HCT116 (cell line): ENCODE results near the gene CCDC14. TPM values are rescaled to one million over a fixed set of nuclear protein-coding genes. Genes with fewer than 3 reads are reported as not detected.

ENCODE experiments used
- ATAC-seq: fragments of 200-7000 bp; cut with Tn5 transposase; 2 replicates; pipeline ENCODE4 v1.9.1; 2020; ENCODE audit warnings: mild to moderate bottlenecking, moderate library complexity
- BruUV-seq: library from RNA; stranded (reverse); fragments of 400-500 nt; replicated peaks from 2 replicates; lab custom pipeline; 2021; lab: Mats Ljungman, UMichigan
- CTCF ChIA-PET: fragments of 300-600 bp; sonication (Branson Sonifier 250); formaldehyde crosslinking; loops from one replicate; lab custom pipeline; 2021; ENCODE audit warnings: antibody characterized with exemption; lab: Charles Lee
- POLR2A ChIA-PET: fragments of 300-600, 350-600 bp; sonication (Branson Sonifier 250); formaldehyde crosslinking; loops from one replicate; lab custom pipeline; 2021; ENCODE audit warnings: antibody characterized with exemption; lab: Charles Lee
- RAD21 ChIA-PET, 2 experiments: fragments of 300-600 bp; sonication (Branson Sonifier 250); formaldehyde crosslinking; loops; one replicate each; lab custom pipeline; 2023; ENCODE audit warnings: low total read pairs in 2 of 2; ENCODE audit not compliant: uncharacterized antibody in 2 of 2, unreplicated experiment in 2 of 2, low non-redundant PET in 1 of 2; lab: Charles Lee
- DNase-seq: peaks from one replicate; pipeline ENCODE4 v3.0.0-alpha.2; 2010; ENCODE audit warnings: low read depth, low spot score
- H2AFZ ChIP-seq: fragments of 200-600 bp; shearing (Covaris generic), sonication (generic); 2 replicates; pipeline ENCODE4 v1.6.1; 2017; ENCODE audit warnings: low read depth, mixed run types, mixed read lengths, antibody characterized with exemption, low read length; ENCODE audit not compliant: poor library complexity, severe bottlenecking
- H3K27ac ChIP-seq: 2 replicates; pipeline ENCODE4 v1.5.1; 2012; ENCODE audit warnings: low read depth, low read length
- H3K27me3 ChIP-seq: fragments of 200-600 bp; sonication (generic); 2 replicates; pipeline ENCODE4 v1.6.1; 2016; ENCODE audit warnings: mixed run types, low read length, mixed read lengths; ENCODE audit not compliant: insufficient read depth
- H3K36me3 ChIP-seq, 2 experiments: fragments of 200-500 bp in 1 of 2; fragments of 200-600 bp in 1 of 2; sonication (Bioruptor generic) in 1 of 2; sonication (generic) in 1 of 2; 2 replicates each; pipeline versions ENCODE4 v1.5.1 to v1.6.1; 2014 to 2016; ENCODE audit warnings: low read length in 2 of 2, inconsistent platforms in 1 of 2, mixed read lengths in 1 of 2, mixed run types in 1 of 2; ENCODE audit not compliant: insufficient read depth in 2 of 2, control insufficient read depth in 1 of 2
- H3K4me1 ChIP-seq, 2 experiments: fragments of 200-600 bp in 1 of 2; sonication (generic) in 1 of 2; 2 replicates each; pipeline versions ENCODE4 v1.5.1 to v1.6.1; 2012 to 2017; ENCODE audit warnings: low read length in 2 of 2, inconsistent platforms in 1 of 2, mild to moderate bottlenecking in 1 of 2, mixed read lengths in 1 of 2, mixed run types in 1 of 2, moderate library complexity in 1 of 2; ENCODE audit not compliant: insufficient read depth in 2 of 2, control insufficient read depth in 1 of 2
- H3K4me2 ChIP-seq: fragments of 200-600 bp; sonication (generic); 2 replicates; pipeline ENCODE4 v1.6.1; 2017; ENCODE audit warnings: mixed run types, low read length, mixed read lengths
- H3K4me3 ChIP-seq, 2 experiments: fragments of 200-600 bp in 1 of 2; sonication (generic) in 1 of 2; replicated peaks in 1 of 2; 2 replicates each; pipeline ENCODE4 v1.5.1; 2011 to 2016; ENCODE audit warnings: low read length in 2 of 2, control low read depth in 1 of 2, low read depth in 1 of 2, mild to moderate bottlenecking in 1 of 2, mixed read lengths in 1 of 2, mixed run types in 1 of 2
- H3K79me2 ChIP-seq: fragments of 200-600 bp; sonication (generic); 2 replicates; pipeline ENCODE4 v1.6.1; 2017; ENCODE audit warnings: mild to moderate bottlenecking, mixed run types, low read length, moderate library complexity, mixed read lengths; ENCODE audit not compliant: insufficient read depth
- H3K9ac ChIP-seq: fragments of 200-600 bp; sonication (generic); 2 replicates; pipeline ENCODE4 v1.6.1; 2016; ENCODE audit warnings: low read length, mixed read lengths
- H3K9me2 ChIP-seq: fragments of 200-600 bp; sonication (generic), shearing (Covaris generic); 2 replicates; pipeline ENCODE4 v1.6.1; 2017; ENCODE audit warnings: mixed run types, mild to moderate bottlenecking, moderate library complexity; ENCODE audit not compliant: insufficient read depth
- H3K9me3 ChIP-seq, 2 experiments: fragments of 200-500 bp in 1 of 2; fragments of 200-600 bp in 1 of 2; sonication (Bioruptor generic) in 1 of 2; sonication (generic) in 1 of 2; 2 replicates each; pipeline ENCODE4 v1.6.1; 2014 to 2017; ENCODE audit warnings: low read length in 2 of 2, mixed read lengths in 2 of 2, inconsistent platforms in 1 of 2, low read depth in 1 of 2, mild to moderate bottlenecking in 1 of 2, mixed run types in 1 of 2, moderate library complexity in 1 of 2; ENCODE audit not compliant: control insufficient read depth in 1 of 2, insufficient read depth in 1 of 2
- H4K20me1 ChIP-seq: fragments of 200-600 bp; sonication (generic), shearing (Covaris generic); 2 replicates; pipeline ENCODE4 v1.6.1; 2017; ENCODE audit warnings: mixed run types, mild to moderate bottlenecking, moderate library complexity; ENCODE audit not compliant: insufficient read depth
- CBX3 ChIP-seq: IDR thresholded peaks from 2 replicates; pipeline ENCODE4 v1.6.1; 2012; ENCODE audit warnings: low read depth
- CTCF ChIP-seq, 3 experiments: fragments of 200-600 bp in 1 of 3; sonication (generic) in 1 of 3; IDR thresholded peaks in 2 of 3; conservative IDR thresholded peaks in 1 of 3; 2 replicates each; pipeline ENCODE4 v1.5.1; 2012 to 2017; ENCODE audit warnings: low read depth in 2 of 3, low read length in 2 of 3, antibody characterized with exemption in 1 of 3, borderline replicate concordance in 1 of 3, control low read depth in 1 of 3, mild to moderate bottlenecking in 1 of 3, mixed read lengths in 1 of 3, mixed run types in 1 of 3, moderate library complexity in 1 of 3; ENCODE audit not compliant: insufficient read depth in 1 of 3
- EZH2 ChIP-seq: fragments of 200-600 bp; sonication (generic); IDR thresholded peaks from 2 replicates; pipeline ENCODE4 v1.6.1; 2017; ENCODE audit warnings: antibody characterized with exemption, mixed run types
- EZH2phosphoT487 ChIP-seq: fragments of 200-600 bp; IDR thresholded peaks from 2 replicates; pipeline ENCODE4 v1.6.1; 2018; ENCODE audit warnings: antibody characterized with exemption, borderline replicate concordance
- FOSL1 ChIP-seq: IDR thresholded peaks from 2 replicates; pipeline ENCODE4 v1.6.1; 2012; ENCODE audit warnings: low read depth
- JUND ChIP-seq: IDR thresholded peaks from 2 replicates; pipeline ENCODE4 v1.6.1; 2012
- RAD21 ChIP-seq: IDR thresholded peaks from 2 replicates; pipeline ENCODE4 v1.6.1; 2012; ENCODE audit warnings: low read depth, mild to moderate bottlenecking
- REST ChIP-seq: IDR thresholded peaks from 2 replicates; pipeline ENCODE4 v1.6.1; 2012; ENCODE audit warnings: low read depth
- SP1 ChIP-seq: IDR thresholded peaks from 2 replicates; pipeline ENCODE4 v1.6.1; 2012; ENCODE audit warnings: low read depth
- SRF ChIP-seq: IDR thresholded peaks from 2 replicates; pipeline ENCODE4 v1.6.1; 2012; ENCODE audit warnings: low read depth
- ZNF274 ChIP-seq: fragments of 200-500 bp; sonication (Bioruptor generic); IDR thresholded peaks from 2 replicates; pipeline ENCODE4 v1.6.1; 2014; ENCODE audit warnings: mild to moderate bottlenecking, low read depth, low read length, inconsistent platforms
- intact Hi-C: fragments of 100-400 bp; cut with micrococcal nuclease; formaldehyde crosslinking; loops from 2 replicates; pipeline ENCODE4 v1.10.0; 2022
- total RNA-seq: library from RNA; stranded (reverse); gene quantifications from one replicate; pipeline ENCODE4 v1.2.1, GENCODE V29; 2021; ENCODE audit not compliant: unreplicated experiment
- TF ChIP-seq, protein P1 (sequence below): IDR thresholded peaks from 2 replicates; pipeline ENCODE4 v1.6.1; 2012
- TF ChIP-seq, protein P2 (sequence below): IDR thresholded peaks from 2 replicates; pipeline ENCODE4 v1.6.1; 2011; ENCODE audit warnings: mild to moderate bottlenecking, low read length, moderate library complexity; ENCODE audit not compliant: insufficient replicate concordance; ENCODE audit errors: extremely low read depth

CCDC14 gene
- total RNA-seq, 1 experiment from 2014 or later = 54.5 TPM

DNA sequence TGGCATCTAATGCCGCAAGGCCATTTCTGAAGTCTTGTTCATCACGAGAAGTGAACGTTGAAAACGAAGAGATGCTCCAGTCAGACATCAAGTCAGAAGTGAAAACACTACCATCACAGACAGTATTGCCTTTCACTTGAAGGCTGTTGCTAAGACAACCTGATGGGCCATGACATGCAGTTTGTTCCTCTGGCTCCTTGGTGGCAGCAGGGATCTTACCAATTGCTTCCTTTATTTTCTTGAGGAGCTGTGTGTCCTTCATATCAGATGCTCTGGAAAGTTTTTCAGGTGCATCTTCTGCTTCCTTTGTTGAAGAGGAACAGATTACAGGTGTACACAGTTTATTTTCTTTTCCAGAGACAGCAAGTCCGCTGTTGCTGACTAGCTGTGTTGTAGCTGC, 46.2 kb downstream of the CCDC14 start:
- CTCF ChIA-PET = no interaction called here
- Histone ChIP-seq H3K27me3 (no peaks in the 10 kb centered on the region), H4K20me1 (no peaks in the 10 kb centered on the region), H3K27ac (no peak overlapping the region), H3K9ac (no peak overlapping the region), H3K4me2 (no peak overlapping the region), H3K9me2 (no peaks in the 10 kb centered on the region), H3K4me3 (no peak overlapping the region), H3K9me3 (no peaks in the 10 kb centered on the region), H3K79me2 (no peaks in the 10 kb centered on the region; the same call in 1 of the 2 replicates), H2AFZ (no peak overlapping the region), H3K36me3 (peaks cover 6 to 7% of the 10 kb centered on the region in 2 experiments; a peak in 1 of 4 replicates), H3K4me1 (no peaks in the 10 kb centered on the region)
- TF ChIP-seq CTCF (IDR thresholded peaks at IDR 0.05 in 2 of 3, conservative IDR thresholded peaks at IDR 0.05 in 1 of 3; ENCODE audit: borderline replicate concordance in 1 of 3, insufficient read depth in 1 of 3, low read depth in 2 of 3, low read length in 2 of 3) (no peak), RAD21 (no peak), ZNF274 (no peak), FOSL1 (no peak), JUND (no peak), CBX3 (no peak), EZH2 (no peak), REST (no peak), SRF (no peak), EZH2phosphoT487 (no peak), SP1 (no peak)
- TF ChIP-seq, protein P1, sequence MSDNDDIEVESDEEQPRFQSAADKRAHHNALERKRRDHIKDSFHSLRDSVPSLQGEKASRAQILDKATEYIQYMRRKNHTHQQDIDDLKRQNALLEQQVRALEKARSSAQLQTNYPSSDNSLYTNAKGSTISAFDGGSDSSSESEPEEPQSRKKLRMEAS = no peak
- TF ChIP-seq, protein P2, sequence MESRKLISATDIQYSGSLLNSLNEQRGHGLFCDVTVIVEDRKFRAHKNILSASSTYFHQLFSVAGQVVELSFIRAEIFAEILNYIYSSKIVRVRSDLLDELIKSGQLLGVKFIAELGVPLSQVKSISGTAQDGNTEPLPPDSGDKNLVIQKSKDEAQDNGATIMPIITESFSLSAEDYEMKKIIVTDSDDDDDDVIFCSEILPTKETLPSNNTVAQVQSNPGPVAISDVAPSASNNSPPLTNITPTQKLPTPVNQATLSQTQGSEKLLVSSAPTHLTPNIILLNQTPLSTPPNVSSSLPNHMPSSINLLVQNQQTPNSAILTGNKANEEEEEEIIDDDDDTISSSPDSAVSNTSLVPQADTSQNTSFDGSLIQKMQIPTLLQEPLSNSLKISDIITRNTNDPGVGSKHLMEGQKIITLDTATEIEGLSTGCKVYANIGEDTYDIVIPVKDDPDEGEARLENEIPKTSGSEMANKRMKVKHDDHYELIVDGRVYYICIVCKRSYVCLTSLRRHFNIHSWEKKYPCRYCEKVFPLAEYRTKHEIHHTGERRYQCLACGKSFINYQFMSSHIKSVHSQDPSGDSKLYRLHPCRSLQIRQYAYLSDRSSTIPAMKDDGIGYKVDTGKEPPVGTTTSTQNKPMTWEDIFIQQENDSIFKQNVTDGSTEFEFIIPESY = no peak
- RAD21 ChIA-PET = no interaction called here
- ATAC-seq = no peak
- intact Hi-C loops = no loop called here
- TSS peak; percentile 10 for BruUV-seq
- DNase-seq = no peak
- POLR2A ChIA-PET = no interaction called here
